ENCODE measurements around the gene RTL1.

Gene RTL1

DNA sequence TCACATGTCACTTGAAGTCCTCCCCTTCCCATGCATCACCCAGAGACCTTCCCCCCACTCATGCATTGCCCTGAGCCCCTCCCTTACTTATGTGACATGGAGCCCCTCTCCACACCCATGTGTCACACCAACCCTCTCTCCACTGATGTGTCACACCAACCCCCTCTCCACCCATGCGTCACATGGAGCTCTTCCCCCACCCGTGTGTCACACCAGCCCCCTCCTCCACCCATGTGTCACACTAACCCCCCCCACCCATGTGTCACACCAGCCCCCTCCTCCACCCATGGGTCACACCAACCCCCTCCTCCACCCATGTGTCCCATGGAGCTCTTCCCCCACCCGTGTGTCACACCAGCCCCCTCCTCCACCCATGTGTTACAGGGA, 30.4 kb downstream of the RTL1 start:
- no peak for DNase-seq (ENCODE audit: low read depth in 2 of 2)

DNA sequence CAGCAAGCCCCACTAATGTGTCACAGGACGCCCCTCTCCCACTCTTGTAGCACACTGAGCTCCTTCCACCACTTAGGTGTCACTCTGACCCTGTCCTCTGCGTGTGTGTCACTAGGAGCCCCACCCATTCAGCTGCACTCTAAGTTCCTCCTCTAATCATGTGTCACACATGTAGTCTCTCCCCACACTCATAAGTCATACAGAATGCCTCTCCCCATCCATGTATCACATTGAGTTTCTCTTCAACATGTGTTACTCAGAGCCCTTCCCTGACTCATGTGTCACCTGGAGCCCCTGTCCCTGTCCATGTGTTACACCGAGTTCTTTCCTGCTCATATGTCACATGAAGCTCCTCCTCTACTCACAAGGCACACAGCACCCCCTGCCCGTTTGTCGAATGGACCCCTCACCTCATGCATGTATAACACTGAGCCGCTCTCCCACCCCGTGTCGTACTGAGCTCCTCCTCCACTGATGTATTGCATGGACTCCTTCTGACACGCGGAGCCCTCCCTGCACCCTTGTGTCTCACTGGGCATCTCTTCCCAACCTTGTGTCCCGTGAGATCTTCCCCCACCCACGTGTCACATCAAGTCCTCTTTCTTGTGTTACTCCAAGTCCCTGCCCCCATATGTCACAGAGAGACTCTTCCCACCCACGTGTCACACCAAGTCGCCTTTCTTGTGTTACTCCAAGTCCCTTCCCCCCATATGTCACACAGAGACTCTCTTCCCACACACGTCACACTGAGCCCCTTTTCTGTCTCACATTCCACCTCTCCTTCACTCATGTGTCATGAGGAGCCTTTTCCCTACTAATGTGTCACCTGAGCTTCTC, 31.0 kb downstream of the RTL1 start:
- TF ChIP-seq, protein P1, sequence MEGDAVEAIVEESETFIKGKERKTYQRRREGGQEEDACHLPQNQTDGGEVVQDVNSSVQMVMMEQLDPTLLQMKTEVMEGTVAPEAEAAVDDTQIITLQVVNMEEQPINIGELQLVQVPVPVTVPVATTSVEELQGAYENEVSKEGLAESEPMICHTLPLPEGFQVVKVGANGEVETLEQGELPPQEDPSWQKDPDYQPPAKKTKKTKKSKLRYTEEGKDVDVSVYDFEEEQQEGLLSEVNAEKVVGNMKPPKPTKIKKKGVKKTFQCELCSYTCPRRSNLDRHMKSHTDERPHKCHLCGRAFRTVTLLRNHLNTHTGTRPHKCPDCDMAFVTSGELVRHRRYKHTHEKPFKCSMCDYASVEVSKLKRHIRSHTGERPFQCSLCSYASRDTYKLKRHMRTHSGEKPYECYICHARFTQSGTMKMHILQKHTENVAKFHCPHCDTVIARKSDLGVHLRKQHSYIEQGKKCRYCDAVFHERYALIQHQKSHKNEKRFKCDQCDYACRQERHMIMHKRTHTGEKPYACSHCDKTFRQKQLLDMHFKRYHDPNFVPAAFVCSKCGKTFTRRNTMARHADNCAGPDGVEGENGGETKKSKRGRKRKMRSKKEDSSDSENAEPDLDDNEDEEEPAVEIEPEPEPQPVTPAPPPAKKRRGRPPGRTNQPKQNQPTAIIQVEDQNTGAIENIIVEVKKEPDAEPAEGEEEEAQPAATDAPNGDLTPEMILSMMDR (IDR thresholded peaks at IDR 0.05; ENCODE audit: low read depth, low read length), result no peak
- H3K4me3 ChIP-seq (replicated peaks in 1 of 2; ENCODE audit: low read depth in 2 of 2, low read length in 2 of 2), result no peak overlapping the region
- peak in 1 of 2 donors; percentile 47 for DNase-seq (ENCODE audit: low read depth in 2 of 2)

More for the DNA sequence above, 30.4 kb downstream of the RTL1 start:
- TF ChIP-seq, protein P1 (IDR thresholded peaks at IDR 0.05; ENCODE audit: low read depth, low read length), result no peak
- H3K4me3 ChIP-seq (replicated peaks in 1 of 2; ENCODE audit: low read depth in 2 of 2, low read length in 2 of 2), result no peak overlapping the region

DNA sequence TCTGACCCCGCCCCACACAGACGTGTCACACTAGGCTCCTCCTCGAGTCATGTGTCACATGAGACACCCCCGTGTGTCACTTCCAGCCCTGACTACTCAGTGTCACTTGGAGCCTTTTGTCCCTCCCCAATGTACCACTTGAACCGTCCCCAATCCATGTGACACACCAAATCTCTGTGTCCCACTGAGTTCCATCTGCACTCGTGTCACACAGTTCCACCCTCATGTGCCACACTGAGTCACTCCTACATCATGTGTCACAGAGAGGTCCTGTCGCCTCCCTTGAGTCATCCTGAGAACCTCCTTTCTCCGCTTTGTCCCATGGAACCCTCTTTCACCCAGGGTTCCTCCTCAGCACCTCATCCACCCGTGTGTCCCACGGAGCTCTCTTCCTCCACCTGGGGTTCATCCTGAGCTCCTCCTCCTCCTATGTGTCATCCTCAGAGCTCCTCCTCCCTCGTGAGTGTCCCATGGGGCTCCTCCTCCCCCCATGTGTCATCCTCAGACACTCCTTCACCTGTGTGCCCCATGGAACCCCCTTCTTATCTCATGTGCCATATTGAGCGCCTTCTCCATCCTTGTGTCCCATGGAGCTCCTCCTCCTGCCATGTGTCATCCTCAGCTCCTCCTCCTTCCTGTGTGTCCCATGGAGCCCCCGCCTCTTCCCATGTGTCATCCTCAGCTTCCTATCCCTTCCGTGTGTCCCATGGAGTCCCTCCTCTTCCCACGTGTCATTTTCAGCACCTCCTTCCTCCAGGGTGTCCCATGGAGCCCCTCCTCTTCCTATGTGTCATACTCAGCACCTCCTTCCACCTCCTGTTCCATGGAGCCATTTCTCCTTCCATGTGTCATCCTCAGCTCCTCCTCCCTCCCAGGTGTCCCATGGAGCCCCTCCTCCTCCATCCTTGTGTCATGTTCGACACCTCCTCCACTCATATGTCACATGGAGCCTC, 32.0 kb downstream of the RTL1 start:
- TF ChIP-seq, protein P1 (IDR thresholded peaks at IDR 0.05; ENCODE audit: low read depth, low read length), result no peak

DNA sequence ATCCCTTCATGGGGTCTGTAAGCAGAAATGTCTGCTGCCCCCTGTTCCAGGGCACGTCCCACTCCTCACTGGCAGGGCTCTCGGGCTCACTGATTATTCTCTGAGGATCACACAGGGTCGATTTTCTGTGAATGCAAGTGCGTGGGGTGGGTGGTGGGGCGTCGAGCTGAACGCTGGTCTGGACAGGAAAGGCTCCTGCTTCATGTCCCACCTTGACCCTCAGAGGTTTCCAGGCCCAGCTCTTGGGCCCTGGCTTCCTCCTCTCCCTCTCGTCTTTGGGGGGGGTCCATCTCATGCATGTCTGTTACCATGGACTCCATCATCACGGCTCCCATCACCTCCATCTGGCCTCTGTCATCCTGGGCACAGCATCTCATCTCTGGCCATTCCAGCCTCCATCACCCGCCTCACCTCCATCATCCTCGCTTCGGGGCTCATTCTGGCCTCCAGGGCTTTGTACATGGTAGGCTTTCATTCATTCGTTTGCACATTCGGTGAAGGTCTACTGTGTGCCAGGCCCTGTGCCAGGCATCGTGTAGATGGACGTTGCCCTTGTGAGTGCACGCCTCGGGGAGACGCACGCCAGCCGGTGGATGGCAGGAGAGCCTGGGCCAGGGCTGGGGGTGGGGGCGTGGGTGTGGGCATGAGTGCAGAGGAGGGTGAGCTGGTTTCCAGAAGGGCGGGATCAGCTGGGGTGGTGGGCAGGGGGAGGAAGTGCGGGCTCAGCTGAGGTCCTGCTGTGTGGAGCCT, 34.7 kb downstream of the RTL1 start:
- H3K4me3 ChIP-seq (replicated peaks in 1 of 2; ENCODE audit: low read depth in 2 of 2, low read length in 2 of 2), result no peak overlapping the region
- no peak for DNase-seq (ENCODE audit: low read depth in 2 of 2)
- TF ChIP-seq, protein P1 (IDR thresholded peaks at IDR 0.05; ENCODE audit: low read depth, low read length), result no peak

More for the DNA sequence above, 32.0 kb downstream of the RTL1 start:
- H3K4me3 ChIP-seq (replicated peaks in 1 of 2; ENCODE audit: low read depth in 2 of 2, low read length in 2 of 2), result no peak overlapping the region
- peak; percentile 12 to 81 for DNase-seq (ENCODE audit: low read depth in 2 of 2)

DNA sequence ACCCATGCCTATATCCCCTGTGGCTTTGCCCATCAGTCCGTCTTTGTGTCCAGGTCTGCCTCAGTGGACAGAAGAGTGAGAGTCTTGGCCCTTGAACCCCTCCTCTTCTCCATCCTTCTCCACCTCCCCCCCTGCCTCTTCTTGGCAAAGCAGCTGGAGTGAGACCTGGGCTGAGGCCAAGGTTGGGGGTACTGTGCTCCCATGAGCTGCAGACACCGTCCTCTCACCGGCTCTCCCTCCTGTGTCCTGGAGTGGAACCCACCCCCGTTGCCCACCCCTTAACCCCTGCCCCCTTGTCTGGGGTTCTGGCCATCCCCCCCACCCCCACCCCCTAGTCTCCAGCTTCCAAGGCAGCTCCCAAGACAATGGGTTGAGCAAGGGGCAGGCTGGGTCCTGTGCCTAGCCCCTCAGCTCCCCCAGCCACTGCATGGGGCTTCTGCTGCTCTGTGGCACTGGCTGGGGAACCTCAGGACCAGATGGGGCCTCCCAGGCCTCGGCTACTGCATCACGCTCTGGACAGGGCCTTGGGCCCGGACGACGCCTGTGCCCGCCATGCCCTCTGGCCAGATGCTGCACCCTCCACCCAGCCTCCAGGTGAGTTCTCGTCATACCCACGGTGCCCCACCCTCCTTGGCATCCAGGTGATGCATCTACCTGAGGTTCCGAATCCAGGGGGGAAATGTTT, 35.7 kb downstream of the RTL1 start:
- TF ChIP-seq, protein P1 (IDR thresholded peaks at IDR 0.05; ENCODE audit: low read depth, low read length), result no peak
- H3K4me3 ChIP-seq (replicated peaks in 1 of 2; ENCODE audit: low read depth in 2 of 2, low read length in 2 of 2), result no peak overlapping the region
- no peak for DNase-seq (ENCODE audit: low read depth in 2 of 2)

All from cardiac fibroblast (primary cell).